AG08395 (cell line): Measurements from ENCODE around the gene C9orf57.
"Not testable (repeated sequence)": the region's sequence is repeated elsewhere in the genome, so short reads cannot be mapped to it uniquely, and the experiment has no call there.

Experiments used
- DNase-seq: peaks from one replicate; pipeline ENCODE4 v3.0.0; 2012; ENCODE audit warnings: mixed read lengths, low spot score

C9orf57 gene, protein sequence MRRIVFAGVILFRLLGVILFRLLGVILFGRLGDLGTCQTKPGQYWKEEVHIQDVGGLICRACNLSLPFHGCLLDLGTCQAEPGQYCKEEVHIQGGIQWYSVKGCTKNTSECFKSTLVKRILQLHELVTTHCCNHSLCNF

GRCh38 chr9:72060513-72060912 is at the start of gene C9orf57:
TSS of gene C9orf57 (minus strand) at chr9:72060613. CDS start at chr9:72059331, 1,282 bp downstream.
- DNase-seq = no peak

DNA sequence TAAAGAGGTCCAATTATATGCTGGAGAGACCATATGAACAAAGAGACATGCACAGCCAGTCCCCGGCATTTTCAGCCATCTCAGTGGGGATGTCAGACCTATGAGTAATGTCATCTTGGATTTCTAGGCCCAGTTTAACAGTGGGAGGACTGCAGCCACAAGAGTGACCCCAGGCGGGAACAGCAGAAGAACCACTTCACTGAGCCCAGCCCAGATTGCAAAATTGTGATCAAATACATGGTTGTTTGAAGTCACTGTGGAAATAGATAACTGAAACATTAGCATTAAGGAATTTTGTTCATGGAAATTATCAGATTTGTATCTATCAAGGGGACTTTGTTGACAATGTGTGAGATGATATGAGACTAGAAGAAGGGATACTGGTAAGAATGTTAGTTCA is 42.1 kb upstream of the C9orf57 start:
- no peak for DNase-seq

DNA sequence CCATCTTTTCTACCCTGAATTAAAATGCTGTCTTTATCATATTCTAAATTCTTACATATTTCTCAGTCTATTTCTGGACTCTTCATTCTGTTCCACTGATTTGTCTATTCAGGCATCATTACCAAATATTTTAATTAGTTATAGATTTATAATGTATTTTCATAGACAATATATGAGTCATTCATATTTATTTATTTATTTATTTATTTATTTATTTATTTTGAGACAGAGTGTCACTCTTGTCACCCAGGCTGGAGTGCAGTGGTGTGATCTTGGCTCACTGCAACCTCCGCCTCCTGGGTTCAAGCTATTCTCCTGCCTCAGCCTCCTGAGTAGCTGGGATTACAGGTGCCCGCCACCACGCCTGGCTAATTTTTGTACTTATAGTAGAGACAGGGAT is 35.1 kb upstream of the C9orf57 start:
- DNase-seq = not testable (repeated sequence)

- no peak for DNase-seq
These were observed 32.4 kb upstream of the C9orf57 start for GRCh38 chr9:72092820-72093219.

DNA sequence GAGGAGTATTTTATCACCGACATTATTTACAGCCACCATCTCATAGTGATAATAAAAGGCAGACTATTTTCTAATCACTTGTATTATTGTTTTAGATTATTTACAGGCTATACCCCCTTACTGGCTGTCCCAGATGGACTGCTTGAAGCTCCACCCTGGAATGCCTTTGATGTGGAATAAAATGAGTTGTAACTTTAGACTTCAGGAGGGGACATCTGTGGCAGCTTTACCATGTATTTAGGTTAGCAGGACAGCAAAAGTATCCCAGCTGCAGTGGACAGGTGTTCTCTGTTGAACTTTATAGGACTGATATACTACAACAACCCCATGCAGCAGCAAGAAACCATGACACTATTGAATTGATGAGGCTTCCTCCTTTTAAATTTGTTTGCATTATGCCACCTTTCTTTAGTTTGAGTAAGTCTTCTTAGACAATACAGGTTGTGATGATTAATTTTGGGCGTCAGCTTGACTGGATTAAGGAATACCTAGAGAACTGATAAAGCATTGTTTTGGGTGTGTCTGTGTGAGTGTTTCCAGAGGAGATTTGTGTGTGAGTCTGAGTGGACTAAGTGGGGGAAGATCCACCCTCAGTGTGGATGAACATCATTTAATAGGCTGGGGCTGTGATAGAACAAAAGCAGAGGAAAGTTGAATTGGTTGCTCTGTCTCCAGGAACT is 29.2 kb upstream of the C9orf57 start:
- no peak for DNase-seq

DNA sequence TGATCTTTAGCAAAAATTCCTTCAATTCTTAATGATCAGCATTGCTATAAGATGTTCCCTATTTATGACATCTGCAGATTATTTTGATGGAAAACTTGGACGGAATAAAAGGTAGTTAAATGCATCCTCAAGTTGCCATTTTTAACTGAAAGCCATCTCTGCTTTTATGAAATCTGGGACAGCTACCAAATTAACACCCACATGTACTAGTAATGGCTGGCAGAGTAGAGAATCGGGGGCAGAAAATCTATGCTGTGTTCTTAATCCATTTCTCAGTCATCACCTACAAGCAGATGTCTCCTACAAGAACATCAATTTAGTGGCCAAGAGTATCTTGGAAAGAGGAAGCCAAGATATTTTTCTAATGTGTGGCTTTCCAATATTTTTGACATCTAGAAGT is 22.1 kb upstream of the C9orf57 start:
- DNase-seq = no peak

DNA sequence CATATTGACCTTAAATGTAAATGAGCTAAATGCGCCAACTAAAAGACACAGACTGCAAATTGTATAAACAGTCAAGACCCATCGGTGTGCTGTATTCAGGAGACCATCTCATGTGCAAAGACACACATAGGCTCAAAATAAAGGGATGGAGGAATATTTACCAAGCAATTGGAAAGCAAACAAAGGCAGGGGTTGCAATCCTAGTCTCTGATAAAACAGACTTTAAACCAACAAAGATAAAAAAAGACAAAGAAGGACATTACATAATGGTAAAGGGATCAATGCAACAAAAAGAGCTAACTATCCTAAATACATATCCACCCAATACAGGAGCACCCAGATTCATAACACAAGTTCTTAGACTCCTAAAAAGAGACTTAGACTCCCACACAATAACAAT is 14.3 kb upstream of the C9orf57 start:
- not testable (repeated sequence) for DNase-seq

DNA sequence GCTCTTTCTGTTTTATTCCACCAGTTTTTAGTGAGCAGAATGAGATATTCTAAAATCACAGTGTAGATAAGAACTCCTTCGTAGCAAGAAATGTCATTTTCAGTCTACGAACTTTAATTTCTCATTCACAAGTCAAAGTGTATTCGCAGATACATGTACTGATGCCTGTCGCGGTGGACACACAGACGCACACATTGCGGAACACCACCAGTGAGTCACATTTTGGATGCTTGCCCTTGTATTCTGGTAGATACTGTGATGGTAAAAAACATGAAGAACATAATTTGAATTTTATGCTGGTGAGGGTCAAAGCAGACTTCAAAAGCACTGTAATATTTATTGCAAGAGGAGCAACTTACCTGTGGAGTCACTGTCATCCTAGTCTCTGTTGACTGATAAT is 4.7 kb upstream of the C9orf57 start:
- DNase-seq = no peak

DNA sequence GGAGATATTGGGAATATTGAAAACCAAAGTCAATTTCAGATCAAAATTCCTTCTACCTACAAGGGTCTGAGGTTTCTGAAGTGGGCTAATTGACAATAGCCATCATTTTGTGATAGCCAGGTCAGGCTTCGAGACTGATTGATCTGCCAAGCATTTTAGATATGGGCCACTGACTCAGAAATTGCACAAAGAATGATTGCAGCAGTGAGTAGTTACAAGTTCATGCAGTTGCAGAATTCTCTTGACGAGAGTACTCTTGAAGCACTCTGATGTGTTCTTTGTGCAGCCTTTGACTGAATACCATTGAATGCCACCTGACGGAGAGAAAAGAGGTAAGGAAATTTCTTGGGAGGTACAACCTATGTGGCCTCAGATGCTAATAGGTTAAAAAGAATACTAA is 8.3 kb downstream of the C9orf57 start:
- no peak for DNase-seq

- DNase-seq = no peak
These were observed 11.6 kb downstream of the C9orf57 start for GRCh38 chr9:72048850-72049249.

DNA sequence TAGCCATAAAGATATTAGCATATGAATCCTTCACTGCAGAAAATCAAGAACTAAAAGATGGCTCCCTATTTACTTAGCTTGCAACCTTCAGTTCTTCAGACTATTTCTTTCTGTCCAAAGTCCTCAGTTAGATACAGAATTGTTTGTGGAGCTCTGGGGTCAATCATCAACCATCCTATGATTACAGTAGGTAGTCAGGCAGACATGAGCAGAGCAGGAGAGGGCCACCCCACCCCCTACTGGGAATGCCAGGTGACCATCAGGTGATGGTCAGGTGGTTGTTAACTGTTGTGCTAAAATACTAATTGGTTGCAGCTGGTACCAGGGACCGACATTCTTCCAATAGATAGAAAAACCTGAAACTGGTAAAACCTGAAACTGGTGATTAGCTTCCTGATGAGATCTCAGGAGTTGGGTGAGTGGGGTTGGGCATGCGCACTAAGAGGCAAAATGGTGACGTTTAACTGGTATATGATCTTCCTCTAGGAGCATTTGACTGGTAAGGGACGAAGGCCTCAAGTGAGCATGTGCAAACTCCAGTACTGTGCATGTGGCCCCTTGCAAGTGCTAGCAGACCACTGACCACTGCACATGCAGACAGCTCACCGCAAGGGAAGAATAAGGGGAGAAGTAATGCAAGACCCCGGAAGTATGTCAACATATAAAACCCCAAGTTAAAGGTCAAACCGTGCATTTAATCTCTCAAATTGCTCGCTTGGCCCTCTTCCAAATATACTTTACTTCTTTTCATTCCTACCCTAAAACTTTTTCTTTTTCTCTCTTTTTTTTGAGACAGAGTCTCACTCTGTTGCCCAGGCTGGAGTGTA is 13.6 kb downstream of the C9orf57 start:
- no peak for DNase-seq

GRCh38 chr9:72044095-72044494 is 16.3 kb downstream of the C9orf57 start:
- no peak for DNase-seq

- no peak for DNase-seq
These were observed 16.8 kb downstream of the C9orf57 start for GRCh38 chr9:72043576-72043975.

GRCh38 chr9:72042928-72043327 is 17.5 kb downstream of the C9orf57 start:
- DNase-seq = no peak

GRCh38 chr9:72041775-72042194 is 18.6 kb downstream of the C9orf57 start:
- peak; percentile 58 for DNase-seq

DNA sequence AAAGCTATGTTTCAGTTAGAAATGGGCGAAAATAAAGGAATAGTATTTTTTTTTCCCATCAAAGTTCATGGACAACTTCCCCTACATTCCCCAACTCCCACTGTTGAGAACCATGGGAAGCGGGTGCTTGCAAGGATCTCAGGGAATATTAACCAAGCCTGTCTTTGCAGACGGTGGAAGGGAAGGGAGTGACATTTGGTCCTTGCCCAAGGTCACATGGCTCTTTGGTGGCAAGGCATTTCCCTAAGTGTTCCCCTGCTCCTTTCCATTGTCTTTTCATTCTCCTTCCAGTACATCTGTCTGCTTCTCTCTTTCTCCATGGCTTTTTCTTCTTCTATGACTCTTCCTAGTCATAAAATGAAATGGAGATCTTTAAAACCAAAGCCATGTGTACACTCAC is 19.0 kb downstream of the C9orf57 start:
- DNase-seq = no peak

DNA sequence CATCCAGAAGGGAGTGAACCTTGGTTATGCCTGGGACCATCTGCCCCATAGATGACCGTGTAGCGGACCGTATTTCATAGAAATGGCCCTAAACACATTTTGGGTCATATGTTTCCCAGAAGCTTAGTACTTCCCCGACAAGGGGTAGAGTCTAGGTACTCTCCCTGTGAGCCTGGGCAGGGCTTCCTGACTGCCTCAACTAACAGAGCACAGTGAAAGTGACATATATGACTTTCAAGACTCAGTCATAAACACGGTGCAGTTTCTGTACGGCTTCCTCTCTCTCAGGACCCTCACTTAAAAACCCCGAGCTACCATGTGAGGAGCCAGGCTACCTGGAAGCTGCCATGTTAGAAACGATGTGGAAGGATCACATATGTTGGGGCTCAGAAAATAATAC is 20.9 kb downstream of the C9orf57 start:
- no peak for DNase-seq

DNA sequence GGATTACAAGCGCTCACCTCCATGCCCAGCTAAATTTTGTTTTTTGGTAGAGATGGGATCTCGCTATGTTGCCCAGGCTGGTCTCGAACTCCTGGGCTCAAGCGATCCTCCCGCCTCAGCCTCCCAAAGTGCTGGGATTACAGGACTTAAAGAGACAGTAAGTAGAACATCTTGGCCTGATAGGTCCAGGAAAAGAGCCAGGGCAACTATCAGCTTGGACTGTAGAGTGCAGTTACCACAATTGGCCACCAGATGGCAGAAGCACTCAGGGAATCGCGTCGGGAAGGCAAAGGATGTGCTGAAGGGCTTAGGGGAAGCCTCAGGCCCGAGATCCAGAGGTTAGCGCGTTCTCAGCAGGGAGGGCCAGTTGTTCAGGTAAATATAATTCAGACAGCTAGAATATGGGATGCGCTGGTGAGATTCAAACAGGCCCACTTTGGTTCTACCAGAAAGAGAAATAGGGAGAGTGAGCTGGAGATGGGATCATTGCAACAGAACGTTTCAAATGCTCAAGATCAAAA is 21.5 kb downstream of the C9orf57 start:
- peak; percentile 82 for DNase-seq

- no peak for DNase-seq
These were observed 22.0 kb downstream of the C9orf57 start for GRCh38 chr9:72038408-72038807.

GRCh38 chr9:72037571-72037970 is 22.8 kb downstream of the C9orf57 start:
- peak; percentile 34 for DNase-seq

GRCh38 chr9:72030767-72031166 is 29.6 kb downstream of the C9orf57 start:
- no peak for DNase-seq

DNA sequence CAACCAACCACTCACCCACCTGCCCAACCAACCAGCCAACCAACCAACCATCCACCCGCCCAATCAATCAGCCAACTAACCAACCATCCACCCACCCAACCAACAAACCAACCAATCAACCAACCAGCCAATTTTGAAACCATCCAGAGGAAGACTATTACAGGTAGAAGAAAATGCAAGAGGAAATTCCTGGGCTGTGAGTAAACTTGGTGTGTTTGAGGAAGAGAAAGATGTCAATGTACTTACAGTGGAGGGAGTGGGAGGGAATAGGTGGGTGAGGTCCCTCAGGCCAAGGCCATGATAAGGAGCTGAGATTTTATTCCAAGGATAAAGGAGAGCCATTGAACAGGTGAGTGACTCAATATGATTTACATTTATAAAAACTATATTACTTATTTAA is 30.4 kb downstream of the C9orf57 start:
- no peak for DNase-seq

GRCh38 chr9:72025906-72026305 is 34.5 kb downstream of the C9orf57 start:
- DNase-seq = no peak
